Stimulated activated CD4-positive, alpha-beta T cell treated with anti-CD3 and anti-CD28 coated beads, Interleukin-12 subunit alpha, Interleukin-12 subunit beta, amount 100 ng/mL, for 4 hours (primary cell): ENCODE measurements around the gene PAFAH1B1.
"Not testable (repeated sequence)": the region's sequence is repeated elsewhere in the genome, so short reads cannot be mapped to it uniquely, and the experiment has no call there.

ENCODE experiments used
- DNase-seq: peaks from one replicate; pipeline ENCODE4 v3.0.0-alpha.2; 2020

Gene PAFAH1B1

DNA sequence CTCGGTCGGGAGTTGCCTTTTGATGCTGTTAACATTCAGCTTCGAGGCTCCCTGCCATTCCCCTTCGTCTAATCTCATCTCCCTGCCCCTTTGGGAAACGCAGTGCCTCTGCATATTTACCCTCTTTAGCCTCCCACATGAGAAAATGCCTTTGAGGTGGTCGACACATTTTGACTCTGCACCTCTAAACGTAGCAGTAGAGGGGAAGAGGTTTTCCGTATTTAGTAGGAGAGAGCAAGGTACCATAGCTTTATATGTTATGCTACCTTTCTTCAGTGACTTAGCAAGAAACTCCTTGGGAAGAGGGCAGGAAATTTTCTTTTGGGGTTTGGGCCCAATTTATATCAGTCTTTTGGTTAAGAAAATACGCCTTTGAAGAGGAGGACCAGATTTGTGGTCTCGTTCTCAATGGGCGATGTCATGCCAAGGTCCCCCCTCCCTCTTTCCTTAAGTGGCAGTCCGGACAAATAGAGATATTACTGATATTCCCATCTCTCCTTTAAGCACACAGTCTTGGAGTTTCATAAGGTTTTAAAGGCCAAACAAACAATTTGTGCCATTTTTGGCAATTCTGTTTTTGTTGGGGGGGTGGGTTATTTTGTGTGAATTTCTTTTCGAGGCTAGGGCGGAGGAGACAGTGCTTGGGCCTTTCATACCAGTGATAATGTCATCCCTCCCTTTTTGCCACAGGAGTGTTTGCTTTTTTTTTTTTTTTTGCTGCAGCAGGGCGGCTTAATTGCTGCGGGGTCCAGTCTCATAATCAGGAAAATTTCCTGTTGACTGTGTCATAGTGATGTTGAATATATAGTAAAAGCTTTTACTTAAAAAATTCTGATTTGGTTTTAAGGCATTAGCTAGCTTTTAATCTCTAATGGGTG is 1.5 kb downstream of the PAFAH1B1 start:
- no peak for DNase-seq

GRCh38 chr17:2595716-2596115 is 2.3 kb downstream of the PAFAH1B1 start:
- DNase-seq = no peak

DNA sequence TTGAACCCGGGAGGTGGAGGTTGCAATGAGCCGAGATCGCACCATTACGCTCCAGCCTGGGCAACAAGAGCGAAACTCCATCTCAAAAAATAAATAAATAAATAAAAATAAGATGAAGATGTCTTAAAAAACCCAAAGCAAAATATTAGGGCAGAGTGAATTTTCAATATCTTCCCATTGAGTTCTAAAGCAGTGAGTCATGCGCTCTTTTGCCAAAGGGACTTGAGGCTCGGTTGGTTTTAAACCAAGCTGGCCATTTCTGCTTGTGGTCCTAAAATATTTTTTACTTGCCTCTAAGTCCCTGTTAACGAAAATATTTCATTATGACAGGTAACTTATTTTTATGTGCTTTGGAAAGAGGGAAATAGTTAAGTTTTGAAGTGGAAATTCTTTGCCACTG is 4.7 kb downstream of the PAFAH1B1 start:
- DNase-seq = no peak

DNA sequence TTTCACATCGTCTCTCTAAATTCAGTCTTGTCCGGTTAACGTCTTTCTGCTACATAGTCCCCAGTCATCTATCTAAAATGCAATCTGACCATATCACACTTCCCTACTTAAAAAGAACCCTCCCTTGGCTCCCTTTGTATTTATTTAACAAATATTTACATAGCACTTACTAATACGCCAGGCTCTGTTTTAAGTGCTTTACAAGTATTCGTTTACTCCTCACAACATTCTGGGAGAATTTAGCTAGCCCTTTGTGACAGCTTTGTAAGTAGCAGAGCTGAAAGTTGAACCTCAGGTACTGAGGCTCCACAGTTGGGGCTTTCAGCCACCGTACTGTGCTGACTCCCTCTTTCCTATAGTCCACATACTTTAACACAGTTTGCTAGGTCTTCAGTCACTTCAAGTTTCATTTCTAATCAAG is 9.2 kb downstream of the PAFAH1B1 start:
- no peak for DNase-seq

DNA sequence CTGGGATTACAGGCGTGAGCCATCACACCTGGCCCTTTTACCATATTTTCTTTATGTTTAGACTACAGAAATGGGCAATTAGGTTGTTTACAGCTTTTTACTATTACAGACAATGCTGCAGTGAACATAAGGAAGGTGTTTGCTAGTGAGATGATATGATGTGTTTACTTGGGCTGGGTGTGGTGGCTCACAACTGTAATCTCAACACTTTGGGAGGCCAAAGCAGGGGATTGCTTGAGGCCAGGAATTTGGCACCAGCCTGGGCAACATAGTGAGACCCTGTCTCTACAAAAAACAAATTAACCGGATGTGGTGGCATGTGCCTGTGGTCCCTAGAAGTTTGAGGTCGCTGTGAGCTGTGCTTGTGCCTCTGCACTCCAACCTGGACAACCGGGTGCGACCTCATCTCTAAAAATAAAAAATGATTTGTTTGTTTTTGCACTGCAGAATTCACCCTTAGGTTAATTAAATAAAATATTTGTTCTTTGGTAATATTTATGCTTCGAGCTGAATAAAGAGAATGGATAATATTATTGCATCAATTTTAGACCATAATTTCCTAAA is 15.0 kb downstream of the PAFAH1B1 start:
- DNase-seq = no peak

GRCh38 chr17:2609091-2609490 is 15.6 kb downstream of the PAFAH1B1 start:
- DNase-seq = no peak

GRCh38 chr17:2610195-2611175 is 17.0 kb downstream of the PAFAH1B1 start:
- no peak for DNase-seq

DNA sequence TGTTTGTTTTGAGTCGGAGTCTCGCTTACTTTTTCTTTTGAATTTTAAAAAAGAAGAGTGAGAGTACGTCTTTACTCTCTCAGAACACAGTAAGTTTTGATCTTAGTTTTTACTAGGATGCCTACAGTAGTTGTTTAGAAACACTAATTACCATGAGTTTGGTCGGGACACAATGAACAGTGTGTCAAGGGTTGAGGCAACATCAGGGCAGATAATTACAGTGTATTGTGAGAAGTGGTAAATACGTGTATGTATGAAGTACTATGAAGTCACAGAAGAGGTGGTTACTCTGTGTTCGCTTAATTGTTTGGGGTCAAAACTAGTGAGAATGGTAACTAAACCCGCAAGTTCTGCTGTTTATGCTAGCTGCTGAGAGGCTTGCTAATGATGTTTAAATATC is 18.2 kb downstream of the PAFAH1B1 start:
- no peak for DNase-seq

GRCh38 chr17:2612630-2613029 is 19.2 kb downstream of the PAFAH1B1 start:
- no peak for DNase-seq

- no peak for DNase-seq
Measured at GRCh38 chr17:2613089-2613808, 19.8 kb downstream of the PAFAH1B1 start.

GRCh38 chr17:2615882-2616281 is 22.4 kb downstream of the PAFAH1B1 start:
- no peak for DNase-seq

GRCh38 chr17:2621241-2621640 is 27.8 kb downstream of the PAFAH1B1 start:
- DNase-seq = no peak

GRCh38 chr17:2621951-2622405 is 28.5 kb downstream of the PAFAH1B1 start:
- not testable (repeated sequence) for DNase-seq

- DNase-seq = not testable (repeated sequence)
Measured at GRCh38 chr17:2622721-2623301, 29.4 kb downstream of the PAFAH1B1 start.

DNA sequence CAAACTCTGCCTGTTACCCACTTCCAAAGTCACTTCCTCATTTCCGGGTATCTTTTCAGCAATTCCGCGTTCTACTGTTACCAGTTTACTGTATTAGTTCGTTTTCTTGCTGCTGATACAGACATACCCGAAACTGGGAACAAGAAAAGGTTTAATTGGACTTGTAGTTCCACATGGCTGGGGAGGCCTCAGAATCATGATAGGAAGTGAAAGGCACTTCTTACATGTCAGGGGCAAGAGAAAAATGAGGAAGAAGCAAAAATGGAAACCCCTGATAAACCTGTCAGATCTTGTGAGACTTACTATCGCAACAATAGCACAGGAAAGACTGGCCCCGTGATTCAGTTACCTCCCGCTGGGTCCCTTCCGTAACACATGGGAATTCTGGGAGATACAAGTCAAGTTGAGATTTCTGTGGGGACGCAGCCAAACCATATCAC is 30.9 kb downstream of the PAFAH1B1 start:
- no peak for DNase-seq

DNA sequence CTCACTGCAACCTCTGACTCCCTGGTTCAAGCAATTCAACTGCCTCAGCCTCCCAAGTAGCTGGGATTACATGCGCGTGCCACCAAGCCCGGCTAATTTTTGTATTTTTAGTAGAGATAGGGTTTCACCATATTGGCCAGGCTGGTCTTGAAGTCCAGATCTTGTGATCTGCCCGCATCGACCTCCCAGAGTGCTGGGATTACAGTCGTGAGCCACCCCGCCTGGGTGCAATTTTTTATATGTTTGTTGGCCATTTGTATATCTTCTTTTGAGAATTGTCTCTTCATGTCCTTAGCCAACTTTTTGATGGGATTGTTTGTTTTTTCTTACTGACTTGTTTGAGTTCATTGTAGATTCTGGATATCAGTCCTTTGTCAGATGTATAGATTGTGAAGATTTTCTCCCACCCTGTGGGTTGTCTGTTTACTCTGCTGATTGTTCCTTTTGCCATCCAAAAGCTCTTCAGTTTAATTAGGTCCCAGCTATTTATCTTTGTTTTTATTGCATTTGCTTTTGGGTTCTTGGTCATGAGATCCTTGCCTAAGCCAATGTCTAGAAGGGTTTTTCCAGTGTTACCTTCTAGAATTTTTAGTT is 33.3 kb downstream of the PAFAH1B1 start:
- DNase-seq = not testable (repeated sequence)

DNA sequence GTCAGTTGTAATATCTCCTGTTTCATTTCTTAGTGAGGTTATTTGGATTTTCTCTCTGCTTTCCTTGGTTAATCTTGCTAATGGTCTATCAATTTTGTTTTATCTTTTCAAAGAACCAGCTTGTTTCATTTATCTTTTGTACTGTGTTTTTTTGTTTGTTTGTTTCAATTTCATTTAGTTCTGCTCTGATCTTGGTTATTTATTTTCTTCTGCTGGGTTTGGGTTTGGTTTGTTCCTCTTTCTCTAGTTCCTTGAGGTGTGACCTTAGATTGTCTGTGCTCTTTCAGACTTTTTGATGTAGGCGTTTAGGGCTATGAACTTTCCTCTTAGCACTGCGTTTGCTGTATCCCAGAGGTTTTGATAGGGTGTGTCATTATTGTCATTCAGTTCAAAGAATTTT is 35.5 kb downstream of the PAFAH1B1 start:
- DNase-seq = not testable (repeated sequence)

DNA sequence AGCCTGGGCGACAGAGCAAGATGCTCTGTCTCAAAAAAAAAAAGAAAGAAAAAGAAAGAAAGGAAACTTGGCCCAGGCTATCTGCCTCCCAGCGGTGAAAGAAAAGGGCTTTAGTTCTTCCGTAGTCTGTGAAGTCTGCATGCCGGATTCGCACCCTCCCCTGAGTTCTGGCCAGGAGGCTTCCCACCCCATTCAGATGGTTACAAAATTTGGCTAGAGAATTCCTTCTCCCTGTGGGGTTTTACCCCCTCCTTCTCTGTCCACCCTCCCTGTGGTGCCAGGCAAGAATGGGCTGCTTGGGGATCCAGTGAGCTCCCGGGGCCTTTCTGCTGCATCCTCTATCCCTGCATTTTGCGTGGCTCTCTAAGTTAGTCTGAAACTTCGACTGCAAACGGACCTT is 37.8 kb downstream of the PAFAH1B1 start:
- DNase-seq = no peak

DNA sequence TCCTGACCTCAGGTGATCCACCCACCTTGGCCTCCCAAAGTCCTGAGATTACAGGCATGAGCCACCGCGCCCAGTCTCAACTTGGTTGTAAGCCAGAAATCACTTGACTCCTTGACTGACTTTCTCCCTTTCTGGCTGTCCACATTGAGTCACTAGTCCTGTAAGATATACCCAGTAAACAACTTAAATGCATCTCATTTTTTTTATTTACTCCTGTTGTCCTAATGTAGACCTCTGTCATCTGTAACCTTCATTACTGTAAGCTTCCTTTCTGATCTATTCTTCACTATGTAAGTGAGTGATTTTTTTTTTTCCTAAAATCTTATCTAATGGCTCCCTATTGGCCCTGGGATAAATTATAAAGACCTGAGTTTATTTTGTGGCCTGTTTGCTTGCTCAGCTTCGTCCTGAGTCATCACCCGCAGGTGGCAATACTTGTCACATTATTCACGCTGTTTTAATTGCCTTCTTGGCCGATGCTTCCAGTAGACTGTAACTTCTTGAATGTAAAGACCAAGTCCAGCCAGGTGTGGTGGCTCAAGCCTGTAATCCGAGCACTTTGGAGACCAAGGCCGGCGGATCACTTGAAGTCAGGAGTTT is 41.0 kb downstream of the PAFAH1B1 start:
- no peak for DNase-seq

GRCh38 chr17:2635241-2635640 is 41.8 kb downstream of the PAFAH1B1 start:
- no peak for DNase-seq

DNA sequence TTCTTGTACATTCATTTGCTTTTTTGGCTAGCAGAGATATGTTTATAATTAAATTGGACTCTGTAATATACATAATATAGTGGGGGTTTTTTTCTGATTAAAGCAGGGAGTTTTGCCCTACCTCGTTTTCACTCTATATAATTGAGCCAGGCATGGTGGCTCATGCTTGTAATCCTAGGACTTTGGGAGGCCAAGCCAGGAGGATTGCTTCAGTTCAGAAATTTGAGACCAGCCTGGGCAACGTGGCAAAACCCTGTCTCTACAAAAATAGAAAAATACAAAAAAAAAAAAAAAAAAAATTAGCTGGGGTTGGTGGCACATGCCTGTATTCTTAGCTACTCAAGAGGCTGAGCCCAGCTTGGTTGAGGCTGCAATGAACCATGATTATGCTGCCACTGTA is 42.2 kb downstream of the PAFAH1B1 start:
- DNase-seq = no peak
